ENCODE results near the gene GPR15LG. TPM values are rescaled to one million over a fixed set of nuclear protein-coding genes. Genes with fewer than 3 reads are reported as not detected.
"Not testable (repeated sequence)": the region's sequence is repeated elsewhere in the genome, so short reads cannot be mapped to it uniquely, and the experiment has no call there.

Gene GPR15LG
- total RNA-seq, 4 donors from 2014 or later, result 132 to 352 (median 320) TPM

DNA sequence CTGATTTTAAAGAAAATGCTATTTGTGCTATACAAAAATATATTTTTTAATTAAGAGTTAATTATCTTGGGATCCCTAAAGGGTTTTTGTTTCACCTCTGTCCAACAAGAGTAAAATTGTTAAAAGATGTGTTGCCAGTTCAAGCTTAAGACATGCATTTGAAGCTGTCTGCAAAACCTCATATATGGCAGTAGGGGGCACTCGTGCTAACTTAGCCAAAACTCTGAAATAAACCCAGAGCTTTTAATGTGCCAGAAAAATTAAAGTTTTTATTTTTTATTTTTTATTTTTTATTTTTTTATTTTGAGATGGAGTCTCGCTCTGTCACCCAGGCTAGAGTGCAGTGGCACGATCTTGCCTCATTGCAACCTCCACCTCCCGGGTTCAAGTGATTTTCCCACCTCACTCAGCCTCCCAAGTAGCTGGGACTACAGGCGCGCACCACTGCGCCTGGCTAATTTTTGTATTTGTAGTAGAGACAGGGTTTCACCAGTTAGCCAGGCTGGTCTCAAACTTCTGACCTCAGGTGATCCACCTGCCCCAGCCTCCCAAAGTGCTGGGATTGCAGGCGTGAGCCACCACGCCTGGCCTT lies 25.5 kb upstream of the GPR15LG start:
- H3K36me3 ChIP-seq, result peaks cover 0 to 100% (median 54%) of the 10 kb centered on the region in 3 donors
- not testable (repeated sequence) for H3K4me1 ChIP-seq, H3K9me3 ChIP-seq, H3K27me3 ChIP-seq, H3K27ac ChIP-seq, DNase-seq, H3K4me3 ChIP-seq
- intact Hi-C loops (cut with DNase I), result loop anchor here (5.0 kb wide), 1 partner anchor 59 kb away; no protein-coding TSS in a partner anchor
- TF ChIP-seq CTCF (IDR thresholded peaks at IDR 0.05), result peak; percentile 23 to 75 (median 71)
- WGBS, 2 donors, result 76 to 81% methylated on average over 9 of the region's 9 CpGs

- DNase-seq, result no peak
- Histone ChIP-seq H3K4me3 (no peak overlapping the region), H3K36me3 (peaks cover 0 to 100% (median 38%) of the 10 kb centered on the region in 3 donors), H3K9me3 (no peaks in the 10 kb centered on the region), H3K4me1 (peaks cover 0 to 8% (median 0%) of the 10 kb centered on the region in 3 donors), H3K27ac (no peak overlapping the region), H3K27me3 (no peaks in the 10 kb centered on the region)
- WGBS, 2 donors, result 92 to 93% methylated on average over 2 of the region's 2 CpGs
- no peak for TF ChIP-seq POLR2A (IDR thresholded peaks at IDR 0.05)
- TF ChIP-seq CTCF (IDR thresholded peaks at IDR 0.05), result no peak
- intact Hi-C loops (cut with DNase I), result loop anchor here (5.0 kb wide), 1 partner anchor 57 kb away; no protein-coding TSS in a partner anchor
These were observed 23.7 kb upstream of the GPR15LG start for GRCh38 chr10:84149854-84150253.

DNA sequence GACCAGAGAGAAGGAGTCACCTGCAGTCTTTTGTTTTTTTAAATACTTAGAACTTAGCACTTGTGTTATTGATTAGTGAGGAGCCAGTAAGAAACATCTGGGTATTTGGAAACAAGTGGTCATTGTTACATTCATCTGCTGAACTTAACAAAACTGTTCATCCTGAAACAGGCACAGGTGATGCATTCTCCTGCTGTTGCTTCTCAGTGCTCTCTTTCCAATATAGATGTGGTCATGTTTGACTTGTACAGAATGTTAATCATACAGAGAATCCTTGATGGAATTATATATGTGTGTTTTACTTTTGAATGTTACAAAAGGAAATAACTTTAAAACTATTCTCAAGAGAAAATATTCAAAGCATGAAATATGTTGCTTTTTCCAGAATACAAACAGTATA lies 20.8 kb upstream of the GPR15LG start:
- DNase-seq, result no peak
- intact Hi-C loops (cut with DNase I), result no loop called here
- H3K27me3 ChIP-seq, result no peaks in the 10 kb centered on the region
- H3K4me3 ChIP-seq, result no peak overlapping the region
- H3K36me3 ChIP-seq, result peaks cover 0 to 80% (median 19%) of the 10 kb centered on the region in 3 donors
- H3K9me3 ChIP-seq, result no peaks in the 10 kb centered on the region
- peaks cover 0 to 16% (median 0%) of the 10 kb centered on the region in 3 donors for H3K4me1 ChIP-seq
- H3K27ac ChIP-seq, result no peak overlapping the region
- no peak for TF ChIP-seq POLR2A (IDR thresholded peaks at IDR 0.05)
- no peak for TF ChIP-seq CTCF (IDR thresholded peaks at IDR 0.05)

- H3K4me1 ChIP-seq, result peaks cover 0 to 40% (median 4%) of the 10 kb centered on the region in 3 donors
- H3K36me3 ChIP-seq, result peaks cover 0 to 53% (median 1%) of the 10 kb centered on the region in 3 donors
- intact Hi-C loops (cut with DNase I), result no loop called here
- H3K27ac ChIP-seq, result no peak overlapping the region
- no peak for TF ChIP-seq CTCF (IDR thresholded peaks at IDR 0.05)
- no peak for TF ChIP-seq POLR2A (IDR thresholded peaks at IDR 0.05)
- H3K27me3 ChIP-seq, result no peaks in the 10 kb centered on the region
- no peak overlapping the region for H3K4me3 ChIP-seq
- no peaks in the 10 kb centered on the region for H3K9me3 ChIP-seq
- no peak for DNase-seq
- 92 to 99% methylated on average over 4 of the region's 4 CpGs for WGBS, 2 donors
These were observed 18.1 kb upstream of the GPR15LG start for GRCh38 chr10:84155521-84155920.

DNA sequence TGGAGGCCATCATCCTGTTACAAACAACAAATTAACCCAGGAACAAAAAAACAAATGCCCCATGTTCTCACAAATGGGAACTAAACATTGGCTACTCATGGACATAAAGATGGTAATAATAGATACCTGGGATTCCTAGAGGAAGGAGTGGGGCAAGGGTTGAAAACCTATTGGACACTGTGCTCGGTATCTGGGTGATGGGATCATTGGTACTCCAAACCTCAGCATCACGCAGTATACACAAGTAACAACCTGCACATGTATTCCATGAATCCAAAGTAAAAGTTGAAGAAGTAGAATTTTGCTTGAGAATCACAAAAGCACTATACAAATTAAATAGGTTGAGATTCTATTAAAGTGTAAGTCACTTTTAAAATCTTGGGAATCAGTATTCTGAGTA lies 17.6 kb upstream of the GPR15LG start:
- Histone ChIP-seq H3K9me3 (no peaks in the 10 kb centered on the region), H3K27ac (no peak overlapping the region), H3K4me1 (peaks cover 0 to 45% (median 4%) of the 10 kb centered on the region in 3 donors), H3K36me3 (peaks cover 0 to 48% (median 0%) of the 10 kb centered on the region in 3 donors), H3K4me3 (no peak overlapping the region), H3K27me3 (no peaks in the 10 kb centered on the region)
- DNase-seq, result no peak
- intact Hi-C loops (cut with DNase I), result no loop called here
- WGBS, 2 donors, result 84 to 88% methylated on average over 2 of the region's 2 CpGs
- TF ChIP-seq POLR2A (IDR thresholded peaks at IDR 0.05) (no peak), CTCF (IDR thresholded peaks at IDR 0.05) (no peak)
